Lower lobe of right lung (tissue), 2 donors: ENCODE data around the gene LTBP3. TPM values are rescaled to one million over a fixed set of nuclear protein-coding genes. Genes with fewer than 3 reads are reported as not detected.

Experiments used
- ATAC-seq, 2 donors: fragments of 200-7000 bp; cut with Tn5 transposase; one replicate each; pipeline ENCODE4 v1.9.1; 2020 to 2022; ENCODE audit warnings: mild to moderate bottlenecking in 2 of 2, moderate library complexity in 2 of 2
- DNase-seq: peaks from one replicate; pipeline ENCODE4 v3.0.0-alpha.2; 2020
- H3K27ac ChIP-seq: fragments of 200-600 bp; one replicate; pipeline ENCODE4 v1.8.0; 2022
- H3K27me3 ChIP-seq: fragments of 200-600 bp; one replicate; pipeline ENCODE4 v1.8.0; 2022; ENCODE audit warnings: low read depth
- H3K36me3 ChIP-seq: fragments of 200-600 bp; one replicate; pipeline ENCODE4 v1.8.0; 2022; ENCODE audit warnings: mild to moderate bottlenecking
- H3K4me1 ChIP-seq: fragments of 200-600 bp; one replicate; pipeline ENCODE4 v1.8.0; 2022
- H3K4me3 ChIP-seq: fragments of 200-600 bp; one replicate; pipeline ENCODE4 v1.8.0; 2022; ENCODE audit warnings: mild to moderate bottlenecking
- H3K9me3 ChIP-seq: fragments of 200-600 bp; one replicate; pipeline ENCODE4 v1.8.0; 2022
- intact Hi-C: fragments of 100-400 bp; cut with DNase I; formaldehyde crosslinking; loops from one replicate; pipeline ENCODE4 v1.11.0; 2022
- total RNA-seq: library from RNA; stranded (reverse); fragmentation: NEBNext Ultra II Directional; extraction: Animal tissue kit (Norgen Biotek cat#: 25700); gene quantifications from one replicate; pipeline ENCODE4 v1.2.1, GENCODE V29; 2021
- TF ChIP-seq, protein P1 (sequence below): fragments of 200-600 bp; IDR thresholded peaks from one replicate; pipeline ENCODE4 v1.8.0; 2022; ENCODE audit warnings: antibody characterized with exemption, mild to moderate bottlenecking
- donor health status: DM: no; HTN: yes; CAD: no; lungs with severe emphysema.

Gene LTBP3
- total RNA-seq, 1 donor from 2014 or later: 98.7 TPM

DNA sequence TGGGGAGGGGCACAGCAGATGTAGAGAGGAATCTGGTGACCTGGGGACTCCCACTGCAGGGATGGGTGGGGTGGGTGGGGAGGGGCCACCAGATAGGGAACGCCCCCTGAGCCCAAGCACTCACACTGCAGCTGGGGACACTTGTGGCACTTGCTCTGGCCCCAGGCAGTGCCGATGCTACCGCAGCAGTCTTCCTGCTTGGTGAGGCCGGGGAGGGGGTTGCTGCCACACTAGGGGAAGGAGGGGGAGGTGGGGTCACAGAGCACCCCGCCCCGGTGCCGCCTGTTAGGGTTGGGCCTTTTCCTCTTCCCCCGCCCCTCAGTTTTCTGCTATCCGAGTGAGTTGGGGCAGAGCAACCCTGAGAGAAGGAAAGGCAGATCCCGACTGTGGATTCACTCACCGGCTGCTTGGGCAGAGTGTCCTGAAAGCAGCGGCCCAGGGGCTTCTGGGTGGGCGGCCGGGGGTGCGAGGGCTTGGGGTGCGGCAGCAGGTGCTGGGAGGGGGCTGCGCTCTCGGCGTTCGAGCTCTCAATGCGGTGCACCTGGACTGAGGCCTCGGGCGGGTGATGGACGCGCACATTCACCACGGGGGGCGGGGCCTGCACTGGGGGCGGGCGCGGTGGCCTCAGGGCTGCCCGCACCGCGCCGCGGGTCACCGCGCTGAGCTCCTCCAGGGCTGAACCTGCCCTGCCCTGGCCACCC lies 4.7 kb downstream of the LTBP3 start:
- H3K4me3 ChIP-seq: no peak overlapping the region
- no peak overlapping the region for H3K27ac ChIP-seq
- no peaks in the 10 kb centered on the region for H3K9me3 ChIP-seq
- H3K36me3 ChIP-seq: peaks cover 24% of the 10 kb centered on the region
- DNase-seq (no peak), ATAC-seq (no peak)
- TF ChIP-seq, protein P1, sequence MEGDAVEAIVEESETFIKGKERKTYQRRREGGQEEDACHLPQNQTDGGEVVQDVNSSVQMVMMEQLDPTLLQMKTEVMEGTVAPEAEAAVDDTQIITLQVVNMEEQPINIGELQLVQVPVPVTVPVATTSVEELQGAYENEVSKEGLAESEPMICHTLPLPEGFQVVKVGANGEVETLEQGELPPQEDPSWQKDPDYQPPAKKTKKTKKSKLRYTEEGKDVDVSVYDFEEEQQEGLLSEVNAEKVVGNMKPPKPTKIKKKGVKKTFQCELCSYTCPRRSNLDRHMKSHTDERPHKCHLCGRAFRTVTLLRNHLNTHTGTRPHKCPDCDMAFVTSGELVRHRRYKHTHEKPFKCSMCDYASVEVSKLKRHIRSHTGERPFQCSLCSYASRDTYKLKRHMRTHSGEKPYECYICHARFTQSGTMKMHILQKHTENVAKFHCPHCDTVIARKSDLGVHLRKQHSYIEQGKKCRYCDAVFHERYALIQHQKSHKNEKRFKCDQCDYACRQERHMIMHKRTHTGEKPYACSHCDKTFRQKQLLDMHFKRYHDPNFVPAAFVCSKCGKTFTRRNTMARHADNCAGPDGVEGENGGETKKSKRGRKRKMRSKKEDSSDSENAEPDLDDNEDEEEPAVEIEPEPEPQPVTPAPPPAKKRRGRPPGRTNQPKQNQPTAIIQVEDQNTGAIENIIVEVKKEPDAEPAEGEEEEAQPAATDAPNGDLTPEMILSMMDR: no peak
- intact Hi-C loops: no loop called here
- no peaks in the 10 kb centered on the region for H3K27me3 ChIP-seq
- peaks cover 50% of the 10 kb centered on the region for H3K4me1 ChIP-seq

DNA sequence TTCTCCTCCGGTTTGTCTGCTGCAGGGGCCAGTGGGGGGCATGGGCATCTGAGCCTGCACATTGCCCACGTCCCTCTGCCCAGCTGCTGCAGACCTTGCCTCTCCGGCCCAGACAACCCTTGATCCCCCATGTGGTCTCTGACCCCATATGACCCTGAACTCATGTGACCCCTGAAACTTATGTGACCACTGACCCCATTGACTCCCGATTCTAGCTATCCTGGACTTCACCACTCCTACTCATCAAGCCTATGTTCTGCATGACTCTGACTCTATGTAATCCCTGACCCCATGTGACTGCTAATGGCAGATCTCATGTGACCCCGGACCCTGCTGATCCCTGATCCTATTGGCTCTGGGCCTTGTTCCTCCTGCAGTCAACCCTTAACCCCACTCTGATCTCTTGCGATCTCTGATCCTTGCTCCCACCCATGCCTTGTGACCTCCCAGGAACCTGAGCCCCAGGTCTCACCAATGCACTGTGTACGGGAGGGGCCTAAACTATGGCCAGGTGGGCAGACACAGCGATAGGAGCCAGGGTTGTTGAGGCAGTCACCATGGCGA lies 5.7 kb downstream of the LTBP3 start:
- no peak overlapping the region for H3K4me3 ChIP-seq
- H3K36me3 ChIP-seq: peaks cover 29% of the 10 kb centered on the region
- no peak overlapping the region for H3K27ac ChIP-seq
- ATAC-seq (peak; percentile 7 to 12), DNase-seq (no peak)
- intact Hi-C loops: no loop called here
- no peaks in the 10 kb centered on the region for H3K27me3 ChIP-seq
- peaks cover 49% of the 10 kb centered on the region for H3K4me1 ChIP-seq
- TF ChIP-seq, protein P1: no peak
- no peaks in the 10 kb centered on the region for H3K9me3 ChIP-seq

DNA sequence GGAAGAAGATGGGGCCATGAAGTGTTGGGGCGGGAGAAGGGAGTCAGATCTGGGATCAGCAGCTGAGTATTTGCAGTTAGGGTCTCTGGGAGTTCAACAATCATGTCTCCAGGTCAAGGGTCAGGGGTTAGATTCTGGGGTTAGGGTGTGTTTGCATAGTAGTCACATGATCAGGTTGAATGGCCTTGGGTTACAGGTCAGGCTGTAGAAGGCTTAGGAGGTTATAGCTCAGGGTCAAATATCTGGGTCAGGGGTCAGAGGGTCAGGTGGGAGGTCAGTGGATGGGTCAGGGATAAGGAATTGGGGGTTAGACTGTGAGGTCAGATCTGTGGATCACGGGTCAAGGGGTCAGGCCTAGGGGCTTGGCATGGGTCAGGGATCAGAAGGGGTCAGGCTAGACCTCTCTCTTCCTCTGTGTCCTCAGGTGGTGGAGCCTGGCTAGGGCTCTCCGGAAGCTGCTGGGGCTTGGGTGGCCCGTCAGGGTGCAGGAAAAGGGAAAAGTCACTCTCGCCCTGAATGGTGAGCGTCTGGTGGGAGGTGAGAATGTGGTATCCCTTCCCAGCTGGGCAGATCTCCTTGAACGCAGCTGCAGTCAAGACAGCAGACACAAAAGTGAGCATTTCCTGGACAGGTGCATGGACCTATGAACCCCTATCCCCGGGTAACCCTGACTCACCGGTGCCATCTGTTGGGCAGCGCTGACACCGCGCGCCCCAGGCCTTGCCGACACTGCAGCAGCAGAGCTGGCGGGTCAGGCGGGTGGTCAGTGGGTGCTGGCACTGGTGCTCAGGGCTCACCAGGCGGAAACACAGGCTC lies 6.4 kb downstream of the LTBP3 start:
- Histone ChIP-seq H3K9me3 (no peaks in the 10 kb centered on the region), H3K36me3 (peaks cover 32% of the 10 kb centered on the region), H3K4me1 (peaks cover 50% of the 10 kb centered on the region), H3K27me3 (no peaks in the 10 kb centered on the region), H3K27ac (no peak overlapping the region), H3K4me3 (no peak overlapping the region)
- ATAC-seq (peak; percentile 80), DNase-seq (peak; percentile 84)
- TF ChIP-seq, protein P1: peak; percentile 68
- intact Hi-C loops: no loop called here

DNA sequence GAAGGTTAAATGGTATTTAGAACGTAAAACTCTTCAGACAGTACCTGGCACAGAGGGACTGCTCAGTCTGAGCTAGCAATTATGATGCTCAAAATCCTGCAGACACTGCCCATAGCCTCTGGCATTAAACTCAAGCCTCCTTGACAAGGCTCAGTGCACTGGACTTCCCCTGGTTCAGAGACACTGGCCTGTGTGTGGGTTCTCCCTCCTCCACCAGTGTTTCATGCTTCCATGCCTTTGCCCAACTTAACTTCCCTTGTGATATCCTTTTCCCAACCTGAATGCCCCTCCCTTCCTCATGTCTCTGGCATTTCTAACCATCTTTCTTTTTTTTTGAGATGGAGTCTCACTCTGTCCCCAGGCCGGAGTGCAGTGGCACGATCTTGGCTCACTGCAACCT lies 9.1 kb downstream of the LTBP3 start:
- DNase-seq (no peak), ATAC-seq (no peak)
- Histone ChIP-seq H3K27me3 (no peaks in the 10 kb centered on the region), H3K4me1 (peaks cover 32% of the 10 kb centered on the region), H3K4me3 (no peak overlapping the region), H3K9me3 (no peaks in the 10 kb centered on the region), H3K36me3 (peaks cover 38% of the 10 kb centered on the region), H3K27ac (no peak overlapping the region)
- intact Hi-C loops: no loop called here
- TF ChIP-seq, protein P1: no peak

DNA sequence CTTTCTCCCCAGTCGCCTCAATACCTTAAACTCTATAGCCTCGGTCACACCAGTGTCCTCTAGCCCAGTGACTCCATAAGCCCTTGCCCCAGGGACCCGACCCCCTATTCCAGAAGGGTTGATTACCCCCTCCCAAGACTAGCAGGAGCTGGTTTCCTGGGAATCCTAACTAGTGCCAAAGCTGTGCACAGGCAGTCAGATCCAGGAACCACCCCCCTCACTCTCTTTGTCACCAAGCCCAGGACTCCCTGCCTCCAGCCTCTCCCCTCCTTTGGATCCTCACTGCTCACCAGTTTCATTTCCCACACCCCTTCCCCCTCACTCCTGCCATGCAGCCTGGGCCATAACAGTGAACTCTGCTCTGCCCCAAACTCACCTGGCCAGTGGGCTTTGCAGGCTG lies 9.8 kb downstream of the LTBP3 start:
- intact Hi-C loops: no loop called here
- H3K4me3 ChIP-seq: no peak overlapping the region
- H3K4me1 ChIP-seq: peaks cover 29% of the 10 kb centered on the region
- no peaks in the 10 kb centered on the region for H3K9me3 ChIP-seq
- DNase-seq (no peak), ATAC-seq (no peak)
- no peak overlapping the region for H3K27ac ChIP-seq
- no peaks in the 10 kb centered on the region for H3K27me3 ChIP-seq
- TF ChIP-seq, protein P1: no peak
- peaks cover 32% of the 10 kb centered on the region for H3K36me3 ChIP-seq
